Hepatocyte (in vitro differentiated cells): ENCODE measurements around the gene C6orf15. TPM values are rescaled to one million over a fixed set of nuclear protein-coding genes. Genes with fewer than 3 reads are reported as not detected.

Source experiments
- DNase-seq: peaks from one replicate; pipeline ENCODE4 v3.0.0-alpha.2; 2016; ENCODE audit warnings: low spot score
- H2AFZ ChIP-seq: fragments of 200-600 bp; sonication (generic); 2 replicates; pipeline ENCODE4 v1.6.0; 2016; ENCODE audit warnings: antibody characterized with exemption, mild to moderate bottlenecking
- H3K27ac ChIP-seq: fragments of 200-600 bp; sonication (generic); 2 replicates; pipeline ENCODE4 v1.5.1; 2016; ENCODE audit warnings: mild to moderate bottlenecking
- H3K27me3 ChIP-seq: fragments of 200-600 bp; sonication (generic); 2 replicates; pipeline ENCODE4 v1.6.1; 2016
- H3K36me3 ChIP-seq: fragments of 200-600 bp; sonication (generic); replicated peaks from 2 replicates; pipeline ENCODE4 v1.5.1; 2016; ENCODE audit warnings: low read depth; ENCODE audit not compliant: insufficient read depth
- H3K4me1 ChIP-seq: fragments of 200-600 bp; sonication (generic); 2 replicates; pipeline ENCODE4 v1.5.1; 2016; ENCODE audit warnings: mild to moderate bottlenecking, moderate library complexity; ENCODE audit not compliant: insufficient read depth
- H3K4me2 ChIP-seq: fragments of 200-600 bp; sonication (generic); 2 replicates; pipeline ENCODE4 v1.6.0; 2016
- H3K4me3 ChIP-seq: fragments of 200-600 bp; sonication (generic); 2 replicates; pipeline ENCODE4 v1.5.1; 2016; ENCODE audit warnings: mild to moderate bottlenecking
- H3K79me2 ChIP-seq: fragments of 200-600 bp; sonication (generic); 2 replicates; pipeline ENCODE4 v1.6.0; 2017; ENCODE audit warnings: mild to moderate bottlenecking
- H3K9me2 ChIP-seq: fragments of 200-600 bp; sonication (generic); replicated peaks from 2 replicates; pipeline ENCODE4 v1.6.0; 2017; ENCODE audit warnings: mild to moderate bottlenecking; ENCODE audit not compliant: insufficient read depth
- H3K9me3 ChIP-seq: fragments of 200-600 bp; sonication (generic); 2 replicates; pipeline ENCODE4 v1.5.1; 2016; ENCODE audit warnings: low read depth, mild to moderate bottlenecking
- H4K20me1 ChIP-seq: fragments of 200-600 bp; sonication (generic); 2 replicates; pipeline ENCODE4 v1.6.0; 2016; ENCODE audit warnings: mild to moderate bottlenecking; ENCODE audit not compliant: insufficient read depth, poor library complexity, severe bottlenecking
- EZH2 ChIP-seq: fragments of 200-600 bp; sonication (generic); IDR thresholded peaks from 2 replicates; pipeline ENCODE4 v1.6.1; 2016; ENCODE audit warnings: antibody characterized with exemption, mild to moderate bottlenecking, borderline replicate concordance
- EZH2phosphoT487 ChIP-seq: fragments of 200-600 bp; sonication (generic); IDR thresholded peaks from one replicate; pipeline ENCODE4 v1.6.1; 2018; ENCODE audit warnings: antibody characterized with exemption, mild to moderate bottlenecking, low read depth, moderate library complexity; ENCODE audit not compliant: unreplicated experiment, severe bottlenecking
- WGBS: methylation state at CpG from one replicate; pipeline ENCODE4 v1.1.6; 2016; ENCODE audit warnings: low lambda C conversion rate; ENCODE audit errors: missing lambda C conversion rate; 5-methylcytosine and 5-hydroxymethylcytosine counted together
- polyA plus RNA-seq: library from polyadenylated mRNA; unstranded; fragments of >200 nt; fragmentation: Nextera tagmentation; extraction: Ambion mirVana; gene quantifications from 2 replicates; pipeline ENCODE4 v1.2.1, GENCODE V29; 2016
- total RNA-seq: library from RNA; depleted of rRNA; stranded (reverse); fragments of >200 nt; gene quantifications from 2 replicates; pipeline ENCODE4 v1.2.3, GENCODE V29; 2014
- TF ChIP-seq, protein P1 (sequence below): fragments of 200-600 bp; sonication (generic); IDR thresholded peaks from 2 replicates; pipeline ENCODE4 v1.5.1; 2016; ENCODE audit warnings: antibody characterized with exemption, mild to moderate bottlenecking; ENCODE audit not compliant: poor library complexity

Gene C6orf15
- total and polyA plus RNA-seq, 2 experiments from 2014 or later = not detected

DNA sequence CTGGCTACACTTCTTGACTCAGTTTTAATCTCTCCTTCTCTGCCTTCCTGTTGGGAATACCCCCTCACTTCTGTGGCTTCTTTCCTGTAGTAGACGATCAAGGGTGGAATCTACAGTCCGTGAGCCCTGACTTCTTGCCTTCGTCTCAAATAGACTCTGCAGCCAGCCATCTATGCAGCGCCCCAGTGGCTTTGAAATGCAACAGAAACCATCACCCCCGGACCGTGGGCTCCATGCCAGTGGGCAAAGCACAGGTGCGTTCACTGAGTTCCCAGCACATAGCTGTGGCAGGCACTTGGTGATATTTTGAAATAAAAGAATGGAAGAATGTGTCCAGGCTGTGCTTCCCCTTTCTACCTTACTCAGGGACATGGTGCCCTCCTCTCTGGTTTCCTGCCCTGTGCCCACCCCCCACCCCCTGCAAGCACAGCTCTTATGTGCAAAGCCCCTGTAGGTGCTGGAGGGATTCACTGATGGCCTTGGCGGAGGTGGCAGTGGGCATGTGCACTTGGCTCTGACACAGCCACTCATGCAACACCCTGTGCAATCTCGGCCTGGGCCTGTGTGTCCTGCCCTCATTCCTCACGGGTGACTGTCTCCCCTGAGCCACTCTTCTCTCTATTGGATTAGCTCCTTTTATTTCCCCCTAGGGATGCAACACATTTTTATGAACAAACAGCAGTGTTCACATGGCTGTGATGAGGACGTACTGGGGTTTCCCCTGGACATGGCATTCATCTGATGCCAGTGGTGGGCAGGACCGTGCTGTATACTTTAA lies 13.4 kb upstream of the C6orf15 start:
- no peaks in the 10 kb centered on the region for H3K9me2 ChIP-seq
- DNase-seq = no peak
- H3K79me2 ChIP-seq = no peaks in the 10 kb centered on the region
- H3K36me3 ChIP-seq = no peaks in the 10 kb centered on the region
- no peaks in the 10 kb centered on the region for H3K27me3 ChIP-seq
- H4K20me1 ChIP-seq = no peaks in the 10 kb centered on the region
- no peak overlapping the region for H3K27ac ChIP-seq
- no peak for TF ChIP-seq EZH2phosphoT487
- H3K9me3 ChIP-seq = no peaks in the 10 kb centered on the region
- H2AFZ ChIP-seq = no peak overlapping the region
- peaks cover 9% of the 10 kb centered on the region for H3K4me1 ChIP-seq
- no peak overlapping the region for H3K4me2 ChIP-seq
- WGBS = 82% methylated on average over 12 of the region's 12 CpGs
- H3K4me3 ChIP-seq = no peak overlapping the region

DNA sequence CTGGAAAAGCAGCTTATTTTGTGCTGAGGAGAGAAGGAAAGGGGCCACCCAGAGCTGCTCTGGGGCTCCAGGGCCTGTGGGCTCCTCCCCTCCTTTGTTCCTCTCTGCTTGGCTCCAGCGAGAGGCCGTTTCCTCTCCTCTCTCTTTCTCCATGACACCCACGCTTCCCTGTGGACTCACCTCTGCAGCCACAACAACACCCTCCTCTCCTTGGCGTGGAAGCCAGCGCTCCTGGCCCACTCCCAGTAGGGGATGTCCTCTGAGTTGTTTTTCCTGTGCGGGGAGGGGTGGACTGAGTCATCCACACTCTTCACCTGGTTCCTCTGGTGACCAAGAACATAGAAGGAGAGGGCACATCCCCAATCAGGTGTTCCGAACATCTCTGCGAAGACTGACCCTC lies 12.8 kb upstream of the C6orf15 start:
- TF ChIP-seq EZH2 = no peak
- TF ChIP-seq, protein P1, sequence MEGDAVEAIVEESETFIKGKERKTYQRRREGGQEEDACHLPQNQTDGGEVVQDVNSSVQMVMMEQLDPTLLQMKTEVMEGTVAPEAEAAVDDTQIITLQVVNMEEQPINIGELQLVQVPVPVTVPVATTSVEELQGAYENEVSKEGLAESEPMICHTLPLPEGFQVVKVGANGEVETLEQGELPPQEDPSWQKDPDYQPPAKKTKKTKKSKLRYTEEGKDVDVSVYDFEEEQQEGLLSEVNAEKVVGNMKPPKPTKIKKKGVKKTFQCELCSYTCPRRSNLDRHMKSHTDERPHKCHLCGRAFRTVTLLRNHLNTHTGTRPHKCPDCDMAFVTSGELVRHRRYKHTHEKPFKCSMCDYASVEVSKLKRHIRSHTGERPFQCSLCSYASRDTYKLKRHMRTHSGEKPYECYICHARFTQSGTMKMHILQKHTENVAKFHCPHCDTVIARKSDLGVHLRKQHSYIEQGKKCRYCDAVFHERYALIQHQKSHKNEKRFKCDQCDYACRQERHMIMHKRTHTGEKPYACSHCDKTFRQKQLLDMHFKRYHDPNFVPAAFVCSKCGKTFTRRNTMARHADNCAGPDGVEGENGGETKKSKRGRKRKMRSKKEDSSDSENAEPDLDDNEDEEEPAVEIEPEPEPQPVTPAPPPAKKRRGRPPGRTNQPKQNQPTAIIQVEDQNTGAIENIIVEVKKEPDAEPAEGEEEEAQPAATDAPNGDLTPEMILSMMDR = no peak
- TF ChIP-seq EZH2phosphoT487 = no peak
- 77% methylated on average over 8 of the region's 8 CpGs for WGBS
- Histone ChIP-seq H3K4me3 (no peak overlapping the region), H3K4me2 (no peak overlapping the region), H3K27me3 (no peaks in the 10 kb centered on the region), H2AFZ (no peak overlapping the region), H3K36me3 (no peaks in the 10 kb centered on the region), H3K27ac (no peak overlapping the region), H3K9me3 (no peaks in the 10 kb centered on the region), H3K4me1 (peaks cover 9% of the 10 kb centered on the region), H3K79me2 (no peaks in the 10 kb centered on the region), H3K9me2 (no peaks in the 10 kb centered on the region), H4K20me1 (no peaks in the 10 kb centered on the region)
- no peak for DNase-seq

DNA sequence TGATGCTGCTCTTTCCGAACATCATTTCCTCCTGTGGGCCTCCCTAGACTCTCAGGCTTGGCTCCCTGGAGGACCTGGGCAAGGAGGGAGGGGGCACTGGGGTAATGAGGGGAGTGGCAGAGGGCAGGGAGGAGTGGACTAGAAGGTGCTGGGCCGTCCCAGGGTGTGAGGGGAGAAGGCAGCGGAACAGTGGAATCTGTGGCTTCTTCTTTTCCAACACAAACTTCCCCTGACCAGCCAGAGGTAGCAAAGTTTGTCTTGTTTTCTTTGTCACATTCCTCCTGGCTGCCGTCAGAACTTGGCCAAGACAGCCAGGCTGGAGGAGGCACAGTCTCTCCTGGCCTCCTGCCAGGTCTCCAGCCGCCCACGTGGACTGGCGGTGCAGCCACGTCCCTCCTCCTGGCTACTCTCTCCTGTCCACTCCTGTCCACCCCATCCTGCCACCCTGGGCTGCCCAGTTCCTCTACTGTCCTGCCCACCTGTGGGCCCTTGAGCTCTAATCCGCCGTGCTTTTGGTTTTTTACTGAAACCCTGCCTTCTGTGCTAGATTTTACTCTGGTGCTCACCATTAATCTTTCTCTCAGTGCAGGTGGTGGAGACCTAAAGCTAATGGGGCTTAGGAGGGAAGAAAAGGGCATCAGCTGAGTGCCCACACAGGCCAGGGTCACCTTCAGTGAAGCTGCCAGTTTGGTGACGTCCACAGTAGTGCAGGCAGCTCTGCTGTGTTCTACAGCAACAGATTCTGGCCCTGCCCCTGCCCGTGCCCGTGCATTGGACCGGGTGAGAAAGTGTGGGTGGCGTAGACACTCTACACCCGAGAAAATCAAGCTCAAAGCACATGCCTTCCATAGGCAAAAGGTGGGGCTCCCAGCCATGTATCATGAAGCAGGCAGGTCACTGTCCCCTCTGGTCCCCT lies 10.7 kb upstream of the C6orf15 start:
- DNase-seq = peak; percentile 83

More for the DNA sequence above, 10.7 kb upstream of the C6orf15 start:
- Histone ChIP-seq H3K27ac (peak overlapping the region; percentile 80), H3K4me3 (no peak overlapping the region), H3K36me3 (no peaks in the 10 kb centered on the region), H2AFZ (no peak overlapping the region), H3K9me3 (no peaks in the 10 kb centered on the region), H3K4me1 (peaks cover 9% of the 10 kb centered on the region), H3K79me2 (no peaks in the 10 kb centered on the region), H3K27me3 (no peaks in the 10 kb centered on the region), H3K4me2 (peak overlapping the region; percentile 8), H4K20me1 (no peaks in the 10 kb centered on the region), H3K9me2 (no peaks in the 10 kb centered on the region)
- WGBS = 64% methylated on average over 16 of the region's 16 CpGs
- TF ChIP-seq EZH2phosphoT487 = no peak
- TF ChIP-seq, protein P1 = no peak
- no peak for TF ChIP-seq EZH2
